Stimulated activated CD8-positive, alpha-beta memory T cell treated with anti-CD3 and anti-CD28 coated beads, Interleukin-15, amount 100 ng/mL, for 1 hour (primary cell): ENCODE results near the gene TMEM40.
"Not testable (repeated sequence)": the region's sequence is repeated elsewhere in the genome, so short reads cannot be mapped to it uniquely, and the experiment has no call there.

Experiments
- DNase-seq: peaks from one replicate; pipeline ENCODE4 v3.0.0-alpha.2; 2020; ENCODE audit warnings: low read depth

The TMEM40 gene, protein sequence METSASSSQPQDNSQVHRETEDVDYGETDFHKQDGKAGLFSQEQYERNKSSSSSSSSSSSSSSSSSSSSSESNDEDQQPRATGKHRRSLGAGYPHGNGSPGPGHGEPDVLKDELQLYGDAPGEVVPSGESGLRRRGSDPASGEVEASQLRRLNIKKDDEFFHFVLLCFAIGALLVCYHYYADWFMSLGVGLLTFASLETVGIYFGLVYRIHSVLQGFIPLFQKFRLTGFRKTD

DNA sequence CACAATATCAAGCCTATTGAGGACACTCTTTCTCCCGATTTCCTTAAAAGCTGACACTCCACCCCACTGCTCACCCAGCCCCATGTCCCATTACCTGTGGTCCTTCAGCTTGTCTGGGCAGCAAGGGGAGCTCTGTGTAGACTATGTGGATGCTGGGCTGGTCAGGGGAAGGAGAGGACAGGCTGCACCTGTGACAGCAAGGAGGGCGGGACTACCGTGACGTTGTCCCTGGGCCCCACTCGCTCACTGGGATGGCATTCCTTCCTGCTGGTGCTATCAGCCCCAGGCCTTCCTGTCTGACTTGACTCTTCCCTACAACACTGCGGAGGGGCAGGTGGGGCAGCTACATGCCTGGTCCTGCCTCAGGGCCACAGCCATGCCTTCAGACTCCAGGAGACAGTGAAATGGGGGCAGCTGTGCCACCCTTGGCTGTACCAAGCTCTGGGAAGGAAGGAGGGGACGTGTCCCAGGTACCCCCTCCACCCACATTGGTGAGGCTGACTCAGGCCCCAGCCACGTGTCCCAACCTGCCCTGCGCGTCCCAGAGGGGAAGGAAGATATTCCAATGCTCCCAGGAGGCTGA lies at the start of gene TMEM40:
Gene TMEM40, minus strand, starts transcription at position 163 of the 583 bp plus-strand sequence. CDS start 9,427 bp downstream, outside the sequence.
- DNase-seq, result no peak

DNA sequence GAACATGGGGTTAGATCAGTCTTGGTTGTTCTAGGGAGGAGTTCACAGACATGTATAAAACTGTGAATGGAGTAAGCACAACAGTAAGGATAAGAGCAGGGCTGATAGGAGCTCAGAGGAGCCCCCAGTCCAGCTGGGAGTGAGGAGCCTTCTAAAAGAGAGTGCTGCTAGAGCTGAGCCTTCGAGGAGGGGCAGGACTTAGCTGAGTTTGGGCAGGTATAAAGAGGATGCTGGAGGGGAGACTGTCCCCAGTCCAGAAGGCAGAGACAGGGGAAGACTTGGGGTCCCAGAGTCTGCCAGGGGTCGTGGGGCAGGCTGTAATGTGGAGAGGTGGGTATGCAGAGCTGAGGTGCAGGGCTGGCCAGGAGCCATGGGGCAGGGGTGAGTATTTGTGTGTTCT lies 49.5 kb upstream of the TMEM40 start:
- no peak for DNase-seq

DNA sequence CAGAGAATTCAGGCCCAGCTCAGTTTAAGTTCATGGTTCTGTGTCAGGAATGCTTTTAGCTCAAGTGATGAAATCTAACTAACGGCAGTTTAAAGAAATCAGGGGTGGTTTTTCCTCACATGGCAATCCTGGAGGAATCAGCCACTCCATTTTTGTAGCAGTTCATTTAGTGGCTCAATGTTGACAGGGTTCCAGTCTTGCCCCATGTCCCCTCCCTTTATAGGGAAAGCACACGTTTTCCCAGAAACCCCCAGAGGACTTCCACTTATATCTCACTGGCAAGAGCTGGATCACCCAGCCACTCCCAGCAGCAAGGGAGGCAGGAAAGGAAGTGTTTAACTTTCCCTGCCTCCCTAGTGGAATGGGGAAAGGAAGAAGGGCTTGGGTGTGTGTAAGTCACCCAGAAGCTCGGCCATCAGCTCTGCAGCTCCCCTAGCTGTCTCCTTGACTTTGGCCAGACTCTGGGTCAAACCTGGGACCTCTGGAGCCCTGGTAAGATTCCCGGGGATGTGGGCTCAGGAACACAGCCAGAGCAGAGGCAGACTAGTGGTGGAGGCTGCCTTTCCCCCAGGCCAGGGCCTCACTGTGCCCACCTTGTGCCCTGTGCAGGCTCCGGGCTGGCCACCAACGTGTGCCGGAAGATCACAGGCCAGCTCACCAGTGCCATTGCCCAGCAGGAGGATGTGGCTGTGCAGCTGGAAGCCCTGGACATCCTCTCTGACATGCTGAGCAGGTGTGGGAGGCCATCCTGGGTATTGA lies 48.7 kb upstream of the TMEM40 start:
- DNase-seq, result no peak

DNA sequence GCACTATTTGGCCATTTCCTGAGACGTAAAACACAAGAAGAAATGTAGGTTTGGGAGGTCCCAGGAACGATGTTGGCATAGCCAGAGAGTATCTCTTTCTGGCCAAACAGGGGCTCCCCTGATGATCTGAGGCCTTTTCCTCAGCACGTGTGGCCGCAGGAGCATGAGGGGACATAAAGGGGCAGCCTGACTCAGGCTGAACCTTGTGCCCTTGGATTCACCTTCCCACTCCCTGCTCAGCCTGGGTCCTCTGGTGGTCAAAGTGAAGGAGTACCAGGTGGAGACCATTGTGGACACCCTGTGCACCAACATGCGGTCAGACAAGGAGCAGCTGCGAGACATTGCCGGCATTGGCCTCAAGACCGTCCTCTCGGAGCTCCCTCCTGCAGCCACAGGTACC lies 48.0 kb upstream of the TMEM40 start:
- no peak for DNase-seq

DNA sequence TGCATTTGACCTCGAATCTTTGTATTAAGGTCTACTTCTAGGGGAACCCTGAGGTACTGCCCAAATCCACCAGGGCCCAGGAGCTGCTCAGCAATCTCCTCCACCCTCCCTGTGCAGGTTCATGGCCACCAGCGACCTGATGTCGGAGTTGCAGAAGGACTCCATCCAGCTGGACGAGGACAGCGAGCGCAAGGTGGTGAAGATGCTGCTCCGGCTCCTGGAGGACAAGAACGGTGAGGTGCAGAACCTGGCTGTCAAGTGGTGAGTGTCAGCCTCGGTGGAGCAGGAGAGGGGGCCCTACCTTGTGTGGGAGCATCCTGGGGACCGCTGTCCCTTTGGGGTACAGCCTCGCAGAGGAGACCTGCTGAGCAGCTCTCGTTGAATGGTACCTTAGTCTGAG lies 44.3 kb upstream of the TMEM40 start:
- no peak for DNase-seq

DNA sequence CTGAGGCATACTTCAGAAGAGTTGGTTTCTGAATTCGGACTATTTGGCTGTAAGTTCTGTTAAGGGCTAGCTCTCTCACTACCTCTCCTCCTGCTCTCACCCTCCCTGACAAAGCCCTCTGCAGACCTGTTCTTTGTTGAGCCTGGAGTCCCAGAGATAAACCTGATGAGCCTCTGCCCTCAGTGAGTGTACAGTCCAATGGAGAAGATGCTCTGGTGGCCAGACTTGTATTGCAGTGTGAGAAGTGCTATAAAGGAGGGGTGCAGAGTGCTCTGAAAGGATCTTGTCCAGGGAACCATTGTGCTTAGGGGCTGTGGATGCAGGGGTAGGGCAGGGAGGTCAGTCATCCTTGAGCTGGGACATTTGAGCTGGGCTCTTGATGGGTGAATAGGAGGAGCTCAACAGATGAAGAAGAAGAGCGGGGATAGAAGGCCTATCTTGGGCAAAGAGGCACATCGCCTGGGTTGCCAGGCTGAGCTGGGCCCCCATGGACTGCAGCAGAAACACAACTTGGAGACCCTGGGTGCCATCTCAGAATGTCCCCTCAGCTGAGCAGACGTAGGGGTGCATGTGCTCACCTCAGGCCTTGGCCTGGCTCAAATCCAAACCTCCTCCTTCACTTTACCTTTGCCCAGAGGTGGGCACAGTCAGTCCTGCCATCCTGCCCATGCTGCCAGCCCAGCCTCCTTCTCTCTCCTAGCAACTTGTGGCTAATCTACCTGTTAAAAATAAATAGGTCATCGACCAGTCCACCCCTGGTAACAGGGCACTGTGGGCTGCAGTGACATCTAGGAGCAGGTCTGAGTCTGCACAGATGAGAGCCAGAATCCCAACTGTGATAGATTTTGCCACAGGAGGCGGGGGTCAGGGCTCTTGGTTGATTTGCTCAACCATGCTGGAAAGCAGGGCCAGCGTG lies 40.7 kb upstream of the TMEM40 start:
- no peak for DNase-seq

DNA sequence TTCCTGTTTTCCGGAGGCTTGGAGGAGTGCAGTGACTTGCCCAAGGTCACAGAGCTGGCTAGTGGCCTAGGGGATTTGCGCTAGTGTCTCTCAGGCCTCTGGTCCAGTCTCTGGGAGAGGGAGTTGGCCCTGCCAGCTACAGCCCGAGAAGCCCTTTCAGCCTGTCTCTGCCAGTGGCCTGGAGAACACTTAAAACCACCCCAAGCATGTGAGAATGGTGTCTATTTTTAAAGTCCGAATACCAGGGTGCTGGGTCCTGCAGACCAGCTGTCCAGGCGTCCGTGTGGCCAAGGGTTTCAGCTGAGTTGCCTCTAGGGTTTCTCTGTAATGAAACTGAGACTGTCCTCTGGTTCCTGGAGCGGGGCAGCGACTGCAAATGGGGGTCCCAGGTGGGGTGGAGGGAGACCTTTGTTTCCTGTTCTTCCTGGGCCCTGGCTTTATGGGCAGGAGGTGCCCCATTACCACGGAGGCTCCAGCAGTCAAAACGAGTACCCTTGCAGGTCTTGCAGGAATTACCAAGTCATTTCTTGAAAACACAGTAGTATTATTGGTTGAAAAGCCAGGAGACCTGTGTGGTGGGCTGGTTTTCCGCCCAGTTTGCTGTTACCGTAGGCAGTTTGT lies 39.6 kb upstream of the TMEM40 start:
- DNase-seq, result no peak

DNA sequence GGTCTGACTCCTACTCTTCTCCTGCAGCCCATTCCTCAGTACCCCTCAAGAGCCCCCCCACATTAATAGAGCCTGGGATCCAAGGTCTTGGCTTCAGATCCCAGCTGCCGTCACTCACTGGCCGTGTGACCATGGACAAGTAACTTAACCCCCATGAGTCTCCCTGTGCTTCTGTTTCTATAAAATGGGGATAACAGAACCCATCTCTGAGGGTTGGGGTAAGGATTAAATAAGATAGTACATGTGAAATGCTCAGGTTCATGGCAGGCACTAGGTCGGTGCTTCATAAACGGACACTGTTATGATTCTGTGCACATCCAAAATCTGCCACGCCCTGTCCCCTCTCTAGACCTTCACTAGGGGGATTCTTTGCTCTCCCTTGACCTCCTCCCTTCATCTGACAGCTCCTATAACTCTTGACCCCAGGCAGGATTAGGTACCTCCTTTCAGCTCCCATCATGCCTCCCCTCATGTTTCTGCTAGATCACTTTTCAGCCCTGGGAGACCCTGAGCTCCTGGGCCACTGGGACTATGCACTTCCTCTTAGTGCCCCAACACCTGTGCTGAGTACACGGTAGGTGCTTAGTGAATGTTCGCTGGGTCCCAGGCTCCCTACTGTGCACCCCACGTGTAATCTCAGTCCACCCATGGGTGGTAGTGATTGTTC lies 39.0 kb upstream of the TMEM40 start:
- no peak for DNase-seq

DNA sequence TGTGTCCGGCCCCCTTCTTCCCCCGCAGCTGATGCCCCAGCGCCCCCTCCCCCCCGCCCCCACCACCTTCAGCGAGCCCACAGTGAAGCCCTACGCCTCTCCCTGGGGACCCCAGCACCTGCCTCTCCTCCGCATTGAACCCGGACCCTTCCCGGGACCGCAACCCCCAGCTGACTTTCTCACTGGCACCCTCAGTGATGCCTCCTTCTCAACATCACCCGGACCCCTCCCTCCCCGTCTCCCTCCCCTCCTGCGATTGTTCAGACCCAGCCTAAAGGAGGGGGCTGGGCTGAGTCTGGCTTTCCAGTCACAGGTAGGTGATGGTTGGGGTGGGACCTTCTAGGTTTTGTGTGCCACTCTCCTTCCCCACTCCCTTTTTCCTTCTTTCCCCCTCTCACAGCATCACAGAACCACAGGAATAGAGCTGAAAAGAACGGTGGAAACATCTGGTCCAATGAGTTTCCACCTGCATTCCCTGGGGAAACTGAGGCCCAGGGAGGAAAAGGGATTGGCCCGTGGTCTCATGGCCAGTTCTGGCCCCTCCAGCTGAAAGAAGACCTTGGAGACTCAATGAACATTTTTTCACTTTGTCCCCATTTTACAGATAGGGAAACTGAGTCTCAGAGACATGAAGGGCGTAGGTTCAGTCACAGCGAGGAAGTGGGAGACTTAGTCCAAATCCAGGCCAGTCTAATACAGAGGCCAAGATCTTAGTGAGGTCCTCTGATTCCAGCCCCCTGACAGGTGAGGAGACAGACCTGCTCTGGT lies 38.2 kb upstream of the TMEM40 start:
- DNase-seq, result no peak

DNA sequence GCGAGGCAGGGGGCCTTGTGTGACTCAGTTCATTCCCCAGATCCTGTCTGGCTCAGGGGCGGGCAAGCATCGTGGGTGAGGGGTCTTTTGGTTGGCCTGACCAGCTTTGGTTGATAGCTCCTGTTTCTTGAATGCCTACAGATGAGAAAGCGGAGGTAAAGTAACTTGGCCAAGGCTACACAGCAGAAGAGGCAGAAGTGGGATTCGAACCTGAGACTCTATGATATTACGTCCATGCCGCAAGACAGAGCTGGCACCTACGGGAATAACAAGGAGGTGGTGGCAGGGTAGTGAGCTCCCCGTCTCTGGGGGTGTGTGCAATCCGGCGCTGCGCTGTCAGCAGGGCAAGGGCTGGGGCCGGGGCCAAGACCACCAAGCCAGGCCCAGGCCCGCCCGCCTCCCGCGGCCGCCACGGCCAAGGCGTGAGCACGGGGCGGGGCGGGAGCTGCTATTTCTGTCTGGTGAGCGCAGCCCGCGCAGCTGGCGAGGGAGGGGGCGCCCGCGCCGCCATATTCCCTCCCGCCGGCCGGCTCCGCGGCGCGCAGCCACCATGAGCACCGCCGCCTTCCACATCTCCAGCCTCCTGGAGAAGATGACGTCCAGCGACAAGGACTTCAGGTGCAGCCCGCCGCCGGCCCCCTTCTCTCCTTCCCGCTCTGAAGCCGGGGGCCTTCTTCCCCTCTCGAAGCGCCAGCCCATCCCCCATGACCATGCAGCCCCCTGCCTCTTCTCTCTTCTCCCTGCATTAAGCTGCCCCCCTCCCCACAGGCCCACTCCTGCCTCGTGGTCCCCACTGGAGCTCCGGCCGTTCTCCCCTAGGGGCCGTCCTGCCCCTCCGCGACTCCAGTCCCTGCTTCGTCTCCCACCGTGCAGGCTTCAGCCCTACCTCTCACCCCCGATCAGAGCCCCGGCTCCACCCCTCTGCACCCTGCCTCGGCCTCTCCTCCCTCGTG lies 37.4 kb upstream of the TMEM40 start, which contains the start of gene CAND2:
Gene CAND2, plus strand, starts transcription at position 510 of the 953 bp plus-strand sequence. Its CDS starts 41 bp downstream, at position 551.
- DNase-seq, result no peak

DNA sequence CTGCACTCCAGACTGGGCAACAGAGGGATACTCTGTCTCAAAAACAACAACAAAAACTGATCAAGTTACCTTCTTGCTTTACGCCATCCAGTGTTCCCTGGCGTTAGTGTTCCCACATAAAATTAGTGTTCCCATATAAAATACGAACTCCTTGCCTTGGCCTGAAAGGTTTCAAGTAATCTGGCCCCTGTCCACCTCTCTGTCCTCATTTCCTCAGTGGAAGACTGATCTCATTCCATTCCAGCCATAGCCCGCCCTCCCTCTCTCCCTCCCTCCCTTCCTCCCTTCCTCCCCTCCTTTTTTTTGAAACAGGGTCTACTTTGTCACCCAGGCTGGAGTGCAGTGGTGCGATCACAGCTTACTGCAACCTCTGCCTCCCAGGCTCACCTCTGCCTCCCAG lies 34.6 kb upstream of the TMEM40 start:
- no peak for DNase-seq

DNA sequence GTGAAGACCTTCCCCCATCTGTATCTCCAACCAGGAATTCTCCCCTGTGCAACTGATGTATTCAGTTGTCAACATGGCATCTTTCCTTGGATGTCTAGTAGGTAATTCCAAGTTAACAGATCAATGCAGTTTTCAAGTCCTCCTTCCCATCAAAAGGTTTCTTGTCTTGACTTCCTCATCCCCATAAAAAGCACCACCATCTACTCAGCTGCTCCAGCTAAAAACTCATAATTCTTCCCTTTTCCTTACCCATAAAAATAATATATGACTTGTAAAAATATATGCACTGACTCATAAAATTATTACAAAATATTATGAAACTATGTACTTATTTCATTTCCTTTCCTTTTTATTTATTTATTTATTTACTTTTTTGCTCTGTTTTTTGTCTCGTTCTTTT lies 32.4 kb upstream of the TMEM40 start:
- no peak for DNase-seq

DNA sequence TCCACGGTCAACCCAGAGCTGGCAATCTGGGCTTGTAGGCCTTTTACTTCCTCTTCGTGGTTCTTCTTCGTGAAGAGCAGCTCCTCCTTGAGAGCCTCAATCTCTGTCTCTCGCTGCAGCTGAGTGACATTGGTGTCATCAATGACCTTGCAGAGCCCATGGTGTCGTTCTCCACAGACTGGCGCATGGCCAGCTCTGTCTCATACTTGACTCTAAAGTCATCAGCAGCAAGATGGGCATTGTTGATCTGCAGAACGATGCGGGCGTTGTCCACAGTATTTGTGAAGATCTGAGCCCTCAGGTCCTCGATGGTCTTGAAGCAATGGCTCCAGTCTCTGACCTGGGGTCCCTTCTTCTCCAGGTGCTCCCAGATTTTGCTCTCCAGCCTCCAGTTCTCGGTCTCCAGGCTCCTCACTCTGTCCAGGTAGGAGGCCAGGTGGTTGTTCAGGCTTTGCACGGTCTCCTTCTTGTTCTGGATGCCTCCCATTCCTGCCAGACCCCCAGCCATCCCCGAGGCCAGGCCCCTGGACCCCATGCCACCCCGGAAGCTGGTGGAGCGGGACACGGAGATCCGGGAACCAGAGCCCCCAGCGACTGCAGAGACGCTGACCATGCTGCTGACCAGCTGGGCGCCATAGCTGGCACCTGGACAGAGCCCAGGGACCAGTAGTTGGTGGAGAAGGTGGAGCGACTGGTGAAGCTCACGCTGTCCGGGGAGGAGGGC lies 29.1 kb upstream of the TMEM40 start:
- DNase-seq, result not testable (repeated sequence)

DNA sequence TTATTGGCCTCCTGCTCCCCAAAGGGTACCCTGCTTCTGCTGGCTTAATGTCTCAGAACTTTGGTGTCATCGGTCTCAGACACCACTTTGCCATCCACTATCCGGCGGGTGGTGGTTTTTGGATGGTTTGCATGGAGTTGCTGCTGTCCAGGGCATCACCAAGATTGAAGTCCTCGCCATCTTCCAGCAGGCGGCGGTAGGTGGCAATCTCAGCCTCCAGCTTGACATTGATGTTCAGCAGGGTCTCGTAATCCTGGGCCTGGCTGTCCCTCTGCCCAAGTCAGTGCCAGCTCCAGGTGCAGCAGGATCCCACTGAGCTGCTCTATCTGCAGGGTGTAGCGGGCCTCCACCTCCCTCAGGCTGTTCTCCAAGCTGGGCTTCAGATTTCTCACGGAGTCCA lies 28.3 kb upstream of the TMEM40 start:
- peak; percentile 39 for DNase-seq

DNA sequence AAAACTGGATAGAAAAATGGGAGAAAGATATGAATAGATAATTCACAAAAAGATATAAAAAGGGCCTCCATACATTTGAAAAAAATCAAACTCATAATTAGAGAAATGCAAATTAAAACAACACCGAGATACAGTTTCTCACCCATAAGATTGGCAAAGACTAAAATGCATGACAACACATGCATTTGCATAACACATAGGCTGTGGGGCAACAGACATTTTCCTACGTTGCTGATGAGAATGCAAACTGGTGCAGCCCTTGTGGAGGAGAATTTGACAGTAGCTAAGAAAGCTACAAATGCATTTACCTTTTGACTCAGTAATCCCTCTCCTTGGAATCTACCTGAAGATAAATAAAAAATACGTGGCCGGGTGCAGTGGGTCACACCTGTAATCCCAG lies 26.0 kb upstream of the TMEM40 start:
- DNase-seq, result no peak

DNA sequence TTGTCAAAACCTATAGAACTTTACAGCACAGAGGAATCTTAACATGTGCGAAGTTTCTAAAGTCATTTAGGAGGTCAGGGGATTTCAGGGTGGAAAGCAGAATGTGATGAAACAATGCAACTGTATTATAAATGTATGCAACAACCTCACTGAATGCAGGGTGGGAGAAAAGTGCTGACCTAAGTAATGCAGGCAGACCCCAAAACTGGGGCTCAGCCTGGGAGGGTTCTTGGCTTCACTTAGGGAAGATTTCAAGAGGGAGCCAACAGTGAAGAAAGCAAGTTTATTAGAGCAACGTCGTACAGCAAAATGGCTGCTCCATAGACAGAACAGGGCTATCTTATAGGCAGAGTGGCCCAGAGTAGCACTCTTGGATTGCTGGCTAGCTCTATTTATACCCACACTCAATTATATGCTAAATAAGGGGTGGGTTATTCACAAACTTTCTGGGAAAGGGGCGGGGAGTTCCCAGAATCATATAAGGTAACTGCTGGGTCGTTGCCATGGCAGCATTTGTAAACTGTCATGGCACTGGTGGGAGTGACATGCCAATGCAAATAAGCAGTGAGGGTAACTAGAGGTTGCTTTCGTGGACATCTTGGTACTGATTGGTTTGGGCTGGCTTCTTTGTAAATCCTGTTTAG lies 23.2 kb upstream of the TMEM40 start:
- DNase-seq, result no peak

DNA sequence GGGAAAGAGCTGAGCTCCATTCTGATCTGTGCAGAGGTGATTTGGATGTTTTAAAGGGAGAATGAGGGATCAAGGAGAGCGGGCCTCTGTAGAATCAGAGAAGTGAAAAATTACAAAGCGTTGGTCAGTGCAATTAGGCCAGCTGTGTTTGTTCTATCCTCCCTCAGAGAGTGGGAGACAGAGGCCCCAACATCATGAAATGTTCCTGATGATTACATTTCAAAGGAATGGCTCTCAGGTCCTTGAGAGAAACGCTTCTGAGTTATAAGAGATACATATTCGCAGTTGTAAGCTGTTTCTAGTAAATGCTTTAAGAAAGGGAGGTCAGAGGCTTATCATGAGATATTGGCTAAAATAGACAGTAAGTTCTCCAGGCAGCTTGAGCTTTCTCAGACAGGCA lies 21.7 kb upstream of the TMEM40 start:
- DNase-seq, result no peak

DNA sequence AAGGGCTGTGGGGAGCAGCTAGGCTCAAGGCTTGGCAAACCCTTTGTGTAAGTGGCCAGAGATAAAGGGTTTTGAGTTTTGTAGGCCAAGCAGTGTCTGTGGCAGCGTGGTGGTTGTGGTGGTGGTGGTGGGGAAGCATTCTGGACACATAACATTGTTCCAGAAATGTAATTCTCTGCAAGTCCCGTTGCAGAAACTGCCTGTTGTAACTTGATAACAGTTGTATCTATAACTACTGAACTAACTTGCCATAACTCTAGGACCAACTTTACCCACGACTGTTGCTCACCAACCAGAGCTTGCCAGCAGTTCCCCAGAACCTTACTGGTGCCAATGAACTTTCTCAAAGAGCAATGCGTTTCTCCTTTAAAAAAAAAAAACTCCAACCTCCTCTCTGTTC lies 18.1 kb upstream of the TMEM40 start:
- DNase-seq, result no peak
